DOHH2 (cell line): ENCODE measurements around the gene SUGCT.

Experiments
- CTCF ChIP-seq: fragments of 200-600 bp; sonication (generic); IDR thresholded peaks from one replicate; pipeline ENCODE4 v1.5.1; 2014; ENCODE audit warnings: antibody characterized with exemption, mild to moderate bottlenecking, low read depth, low read length; ENCODE audit not compliant: poor library complexity, severe bottlenecking
- EZH2phosphoT487 ChIP-seq: fragments of 200-600 bp; sonication (generic); IDR thresholded peaks from 2 replicates; pipeline ENCODE4 v1.6.1; 2017; ENCODE audit warnings: borderline replicate concordance, mild to moderate bottlenecking, antibody characterized with exemption, low read length, moderate library complexity, mixed read lengths

DNA sequence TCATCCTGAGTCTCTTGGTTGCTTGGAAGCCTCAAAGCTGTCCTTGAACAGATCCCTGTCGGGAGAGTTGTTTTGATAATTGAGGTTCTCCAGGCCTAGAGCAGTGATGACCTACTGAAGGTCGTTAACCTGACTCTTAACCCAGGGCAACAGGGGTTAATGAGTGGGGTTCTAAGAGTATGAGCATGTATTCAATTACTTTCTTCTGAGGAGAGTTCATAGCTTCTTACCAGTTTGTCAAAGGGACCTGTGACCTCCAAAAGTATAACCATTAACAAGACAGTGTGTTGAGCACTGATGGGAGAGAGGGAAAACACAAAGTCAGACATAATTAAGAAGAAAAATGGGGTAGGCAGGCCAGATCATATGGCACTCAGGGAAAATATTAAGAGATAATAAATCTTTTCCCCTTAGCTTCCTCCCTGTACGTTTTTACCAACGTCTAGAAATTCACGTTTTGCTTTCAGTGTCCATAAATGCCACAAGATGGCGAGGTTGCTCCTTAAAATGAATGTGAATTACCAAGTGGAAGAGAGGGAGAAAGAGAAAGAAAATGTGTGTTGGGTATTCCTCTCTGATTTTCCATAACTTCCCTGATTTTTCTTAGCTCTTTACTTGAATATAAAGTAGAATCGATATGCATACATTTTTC lies 97.6 kb downstream of the SUGCT start:
- peak; percentile 57 for TF ChIP-seq CTCF
- TF ChIP-seq EZH2phosphoT487 = no peak
